DND-41 (cell line): ENCODE results near the gene C1orf35.

Source experiments
- EZH2 ChIP-seq: IDR thresholded peaks from 3 replicates; pipeline ENCODE4 v1.6.1; 2012; ENCODE audit warnings: borderline replicate concordance, low read depth, mild to moderate bottlenecking, moderate library complexity, low read length, inconsistent platforms; ENCODE audit not compliant: severe bottlenecking
- TF ChIP-seq, protein P1 (sequence below): IDR thresholded peaks from 2 replicates; pipeline ENCODE4 v1.5.1; 2012; ENCODE audit warnings: borderline replicate concordance, low read length, moderate library complexity, mild to moderate bottlenecking; ENCODE audit not compliant: poor library complexity, severe bottlenecking; ENCODE audit errors: extremely low read depth

DNA sequence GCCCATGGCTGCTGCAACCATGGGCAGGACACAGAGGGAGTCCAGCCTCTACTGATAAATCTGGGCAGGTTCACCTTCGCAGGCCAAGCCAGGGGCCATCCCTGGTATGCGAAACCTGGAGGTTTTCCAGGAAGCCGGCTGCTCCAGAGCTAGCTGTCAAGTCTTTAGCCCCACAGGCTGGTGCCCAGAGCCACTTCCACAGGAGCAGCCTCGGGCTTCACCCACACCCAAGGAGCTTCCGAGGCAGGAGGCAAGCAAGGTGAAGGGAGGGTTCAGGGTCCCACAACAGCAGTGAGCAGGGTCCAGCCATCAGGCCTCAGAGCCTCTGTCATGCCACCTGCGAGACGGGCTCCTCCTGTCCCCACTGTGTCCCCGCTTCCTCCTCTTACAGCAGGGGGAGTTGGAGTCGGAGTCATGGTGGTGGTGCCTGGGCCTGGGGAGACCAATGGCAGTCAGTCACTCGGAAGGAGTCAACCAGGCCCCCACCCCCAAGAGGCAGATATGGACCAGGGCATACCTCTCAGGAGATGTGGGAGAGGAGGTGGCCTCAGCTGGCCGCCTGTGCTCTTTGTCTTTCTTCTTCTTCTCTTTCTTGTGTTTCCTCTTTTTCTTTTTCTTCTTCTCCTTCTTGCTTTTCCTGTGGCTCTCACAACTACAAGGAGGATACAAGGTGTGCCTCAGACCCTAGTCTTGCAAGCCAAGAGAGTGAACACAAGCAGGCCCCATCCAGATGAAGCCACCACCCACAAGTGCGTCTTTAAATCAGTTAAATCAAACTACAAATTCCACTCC lies 2.1 kb downstream of the C1orf35 start:
- TF ChIP-seq, protein P1, sequence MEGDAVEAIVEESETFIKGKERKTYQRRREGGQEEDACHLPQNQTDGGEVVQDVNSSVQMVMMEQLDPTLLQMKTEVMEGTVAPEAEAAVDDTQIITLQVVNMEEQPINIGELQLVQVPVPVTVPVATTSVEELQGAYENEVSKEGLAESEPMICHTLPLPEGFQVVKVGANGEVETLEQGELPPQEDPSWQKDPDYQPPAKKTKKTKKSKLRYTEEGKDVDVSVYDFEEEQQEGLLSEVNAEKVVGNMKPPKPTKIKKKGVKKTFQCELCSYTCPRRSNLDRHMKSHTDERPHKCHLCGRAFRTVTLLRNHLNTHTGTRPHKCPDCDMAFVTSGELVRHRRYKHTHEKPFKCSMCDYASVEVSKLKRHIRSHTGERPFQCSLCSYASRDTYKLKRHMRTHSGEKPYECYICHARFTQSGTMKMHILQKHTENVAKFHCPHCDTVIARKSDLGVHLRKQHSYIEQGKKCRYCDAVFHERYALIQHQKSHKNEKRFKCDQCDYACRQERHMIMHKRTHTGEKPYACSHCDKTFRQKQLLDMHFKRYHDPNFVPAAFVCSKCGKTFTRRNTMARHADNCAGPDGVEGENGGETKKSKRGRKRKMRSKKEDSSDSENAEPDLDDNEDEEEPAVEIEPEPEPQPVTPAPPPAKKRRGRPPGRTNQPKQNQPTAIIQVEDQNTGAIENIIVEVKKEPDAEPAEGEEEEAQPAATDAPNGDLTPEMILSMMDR, result no peak
- TF ChIP-seq EZH2, result no peak
